ENCODE measurements around the gene EPB41L4A.

DNA sequence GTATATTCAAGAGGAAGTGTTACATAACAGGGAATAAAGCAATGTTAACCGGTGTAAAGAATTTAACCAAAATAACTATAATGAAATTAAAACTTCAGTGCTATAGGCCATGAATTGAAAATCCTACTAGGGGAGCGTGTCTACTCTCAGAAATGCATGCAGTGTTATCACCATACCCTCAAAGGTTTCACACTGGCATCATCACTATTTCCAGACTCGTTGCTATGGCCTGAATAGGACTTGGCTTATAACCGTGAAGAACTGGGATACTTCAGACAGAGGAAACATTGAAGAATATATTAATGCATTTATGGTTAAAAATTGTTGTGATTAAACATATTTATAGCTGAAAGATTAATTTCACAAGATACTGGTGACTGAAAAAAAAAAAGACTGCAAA lies 154.9 kb downstream of the EPB41L4A start:
- TF ChIP-seq EP300 (IDR thresholded peaks at IDR 0.05; ENCODE audit: low read depth) (no peak), POLR2A (IDR thresholded peaks at IDR 0.05) (no peak), POLR2AphosphoS5 (IDR thresholded peaks at IDR 0.05) (no peak)
- TF ChIP-seq, protein P1, sequence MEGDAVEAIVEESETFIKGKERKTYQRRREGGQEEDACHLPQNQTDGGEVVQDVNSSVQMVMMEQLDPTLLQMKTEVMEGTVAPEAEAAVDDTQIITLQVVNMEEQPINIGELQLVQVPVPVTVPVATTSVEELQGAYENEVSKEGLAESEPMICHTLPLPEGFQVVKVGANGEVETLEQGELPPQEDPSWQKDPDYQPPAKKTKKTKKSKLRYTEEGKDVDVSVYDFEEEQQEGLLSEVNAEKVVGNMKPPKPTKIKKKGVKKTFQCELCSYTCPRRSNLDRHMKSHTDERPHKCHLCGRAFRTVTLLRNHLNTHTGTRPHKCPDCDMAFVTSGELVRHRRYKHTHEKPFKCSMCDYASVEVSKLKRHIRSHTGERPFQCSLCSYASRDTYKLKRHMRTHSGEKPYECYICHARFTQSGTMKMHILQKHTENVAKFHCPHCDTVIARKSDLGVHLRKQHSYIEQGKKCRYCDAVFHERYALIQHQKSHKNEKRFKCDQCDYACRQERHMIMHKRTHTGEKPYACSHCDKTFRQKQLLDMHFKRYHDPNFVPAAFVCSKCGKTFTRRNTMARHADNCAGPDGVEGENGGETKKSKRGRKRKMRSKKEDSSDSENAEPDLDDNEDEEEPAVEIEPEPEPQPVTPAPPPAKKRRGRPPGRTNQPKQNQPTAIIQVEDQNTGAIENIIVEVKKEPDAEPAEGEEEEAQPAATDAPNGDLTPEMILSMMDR (IDR thresholded peaks at IDR 0.05): no peak

Measured in transverse colon (tissue), 4 donors.